A673 (cell line): ENCODE data around the gene KRT15. TPM values are rescaled to one million over a fixed set of nuclear protein-coding genes. Genes with fewer than 3 reads are reported as not detected.

Experiments used
- BruUV-seq: library from RNA; stranded (reverse); fragments of 400-500 nt; replicated peaks from 2 replicates; lab custom pipeline; 2021; lab: Mats Ljungman, UMichigan
- CTCF ChIA-PET: fragments of 300-600 bp; sonication (Branson Sonifier 250); formaldehyde crosslinking; loops from one replicate; lab custom pipeline; 2022; ENCODE audit warnings: antibody characterized with exemption; lab: Charles Lee
- POLR2A ChIA-PET: fragments of 300-600 bp; sonication (Branson Sonifier 250); formaldehyde crosslinking; loops from one replicate; lab custom pipeline; 2022; ENCODE audit warnings: antibody characterized with exemption; ENCODE audit not compliant: low non-redundant PET; lab: Charles Lee
- DNase-seq: peaks from one replicate; pipeline ENCODE4 v3.0.0-alpha.2; 2015; ENCODE audit warnings: low spot score
- H3K27ac ChIP-seq: fragments of 200-600 bp; sonication (generic); 2 replicates; pipeline ENCODE4 v1.5.1; 2016; ENCODE audit warnings: mixed run types, low read depth, mild to moderate bottlenecking, mixed read lengths, antibody characterized with exemption, low read length; ENCODE audit not compliant: poor library complexity, severe bottlenecking
- H3K27me3 ChIP-seq: fragments of 200-600 bp; sonication (generic); replicated peaks from 2 replicates; pipeline ENCODE4 v1.6.1; 2017; ENCODE audit warnings: mixed run types, low read depth, mild to moderate bottlenecking, mixed read lengths, antibody characterized with exemption, low read length; ENCODE audit not compliant: insufficient read depth, poor library complexity
- H3K36me3 ChIP-seq: fragments of 200-600 bp; sonication (generic); 2 replicates; pipeline ENCODE4 v1.6.1; 2016; ENCODE audit warnings: mixed run types, mild to moderate bottlenecking, mixed read lengths, antibody characterized with exemption, low read length; ENCODE audit not compliant: insufficient read depth, poor library complexity, severe bottlenecking
- H3K4me1 ChIP-seq: fragments of 200-600 bp; sonication (generic); 2 replicates; pipeline ENCODE4 v1.6.1; 2017; ENCODE audit warnings: mixed run types, mild to moderate bottlenecking, mixed read lengths, antibody characterized with exemption, low read length; ENCODE audit not compliant: insufficient read depth, poor library complexity, severe bottlenecking
- H3K4me3 ChIP-seq: fragments of 200-600 bp; sonication (generic); 2 replicates; pipeline ENCODE4 v1.5.1; 2016; ENCODE audit warnings: low read depth, mixed run types, mild to moderate bottlenecking, mixed read lengths, low read length; ENCODE audit not compliant: poor library complexity, severe bottlenecking
- H3K9me3 ChIP-seq: fragments of 200-600 bp; sonication (generic); 2 replicates; pipeline ENCODE4 v1.6.1; 2016; ENCODE audit warnings: mixed run types, low read depth, mild to moderate bottlenecking, mixed read lengths, antibody characterized with exemption, low read length; ENCODE audit not compliant: poor library complexity, severe bottlenecking
- CTCF ChIP-seq: fragments of 300-800, 200-600 bp; sonication (generic); conservative IDR thresholded peaks from 2 replicates; pipeline ENCODE4 v1.5.1; 2017; ENCODE audit warnings: low read depth, mild to moderate bottlenecking, antibody characterized with exemption, low read length, moderate library complexity, mixed read lengths
- EZH2 ChIP-seq: fragments of 200-600 bp; sonication (generic); IDR thresholded peaks from 2 replicates; pipeline ENCODE4 v1.6.1; 2017; ENCODE audit warnings: borderline replicate concordance, low read depth, mild to moderate bottlenecking, mixed read lengths, antibody characterized with exemption, low read length; ENCODE audit not compliant: poor library complexity, severe bottlenecking
- intact Hi-C: fragments of 100-400 bp; cut with micrococcal nuclease; formaldehyde crosslinking; loops from one replicate; pipeline ENCODE4 v1.10.0; 2022; ENCODE audit not compliant: unreplicated experiment
- total RNA-seq: library from RNA; stranded (reverse); gene quantifications from 2 replicates; pipeline ENCODE4 v1.2.3, GENCODE V29; 2021

Gene KRT15
- total RNA-seq, 1 experiment from 2014 or later, result not detected

- ChIA-PET CTCF (interaction anchor here (0.6 kb wide), 1 partner anchor 108 kb away, joined by 3 read pairs; no protein-coding TSS in a partner anchor), POLR2A (no interaction called here)
Measured at GRCh38 chr17:41553176-41553575, 34.5 kb upstream of the KRT15 start.

GRCh38 chr17:41552455-41552854, 33.8 kb upstream of the KRT15 start:
- Histone ChIP-seq H3K27me3 (no peaks in the 10 kb centered on the region), H3K4me1 (no peaks in the 10 kb centered on the region), H3K9me3 (no peaks in the 10 kb centered on the region), H3K27ac (no peak overlapping the region), H3K36me3 (no peaks in the 10 kb centered on the region), H3K4me3 (no peak overlapping the region)
- no peak for TF ChIP-seq CTCF
- no peak for TF ChIP-seq EZH2
- intact Hi-C loops, result no loop called here
- ChIA-PET POLR2A (no interaction called here), CTCF (interaction anchor here (0.6 kb wide), 1 partner anchor 27 kb away, joined by 3 read pairs; no protein-coding TSS in a partner anchor)
- no TSS peak for BruUV-seq
- no peak for DNase-seq

More at GRCh38 chr17:41553176-41553575, 34.5 kb upstream of the KRT15 start:
- H3K4me3 ChIP-seq, result no peak overlapping the region
- no peak for DNase-seq
- no peaks in the 10 kb centered on the region for H3K27me3 ChIP-seq
- no peaks in the 10 kb centered on the region for H3K9me3 ChIP-seq
- H3K4me1 ChIP-seq, result no peaks in the 10 kb centered on the region
- H3K27ac ChIP-seq, result no peak overlapping the region
- BruUV-seq, result no TSS peak
- intact Hi-C loops, result no loop called here
- no peaks in the 10 kb centered on the region for H3K36me3 ChIP-seq
- TF ChIP-seq CTCF, result no peak
- no peak for TF ChIP-seq EZH2

- CTCF ChIA-PET, result no interaction called here
- POLR2A ChIA-PET, result no interaction called here
- no peak overlapping the region for H3K4me3 ChIP-seq
- no peak overlapping the region for H3K27ac ChIP-seq
- no peaks in the 10 kb centered on the region for H3K4me1 ChIP-seq
- no peaks in the 10 kb centered on the region for H3K36me3 ChIP-seq
- DNase-seq, result no peak
- intact Hi-C loops, result no loop called here
- TF ChIP-seq CTCF, result no peak
- no peak for TF ChIP-seq EZH2
- BruUV-seq, result no TSS peak
- no peaks in the 10 kb centered on the region for H3K9me3 ChIP-seq
- H3K27me3 ChIP-seq, result no peaks in the 10 kb centered on the region
Measured at GRCh38 chr17:41551365-41551764, 32.7 kb upstream of the KRT15 start.
